ENCODE data around the gene ARHGEF12.

Gene ARHGEF12

GRCh38 chr11:120316880-120317688 lies 19.1 kb upstream of the ARHGEF12 start:
- Histone ChIP-seq H3K4me1 (ENCODE audit: control insufficient read depth in 2 of 2, insufficient read depth in 2 of 2, low read length in 2 of 2) (peaks cover 13% of the 10 kb centered on the region in 2 donors), H3K9ac (ENCODE audit: low read depth in 1 of 2, low read length in 2 of 2) (peak overlapping the region in 1 of 2 donors; percentile 62), H3K4me3 (ENCODE audit: low read length in 2 of 2) (peak overlapping the region in 1 of 2 donors; percentile 1), H3K27ac (ENCODE audit: low read depth in 2 of 2, low read length in 2 of 2) (peak overlapping the region; percentile 52 to 68), H3K9me3 (ENCODE audit: control insufficient read depth in 2 of 2, low read length in 2 of 2) (no peaks in the 10 kb centered on the region), H3K36me3 (ENCODE audit: control insufficient read depth in 2 of 2, insufficient read depth in 2 of 2, low read length in 2 of 2) (no peaks in the 10 kb centered on the region), H3K27me3 (ENCODE audit: control insufficient read depth in 2 of 2, insufficient read depth in 2 of 2, low read length in 2 of 2) (no peaks in the 10 kb centered on the region)

DNA sequence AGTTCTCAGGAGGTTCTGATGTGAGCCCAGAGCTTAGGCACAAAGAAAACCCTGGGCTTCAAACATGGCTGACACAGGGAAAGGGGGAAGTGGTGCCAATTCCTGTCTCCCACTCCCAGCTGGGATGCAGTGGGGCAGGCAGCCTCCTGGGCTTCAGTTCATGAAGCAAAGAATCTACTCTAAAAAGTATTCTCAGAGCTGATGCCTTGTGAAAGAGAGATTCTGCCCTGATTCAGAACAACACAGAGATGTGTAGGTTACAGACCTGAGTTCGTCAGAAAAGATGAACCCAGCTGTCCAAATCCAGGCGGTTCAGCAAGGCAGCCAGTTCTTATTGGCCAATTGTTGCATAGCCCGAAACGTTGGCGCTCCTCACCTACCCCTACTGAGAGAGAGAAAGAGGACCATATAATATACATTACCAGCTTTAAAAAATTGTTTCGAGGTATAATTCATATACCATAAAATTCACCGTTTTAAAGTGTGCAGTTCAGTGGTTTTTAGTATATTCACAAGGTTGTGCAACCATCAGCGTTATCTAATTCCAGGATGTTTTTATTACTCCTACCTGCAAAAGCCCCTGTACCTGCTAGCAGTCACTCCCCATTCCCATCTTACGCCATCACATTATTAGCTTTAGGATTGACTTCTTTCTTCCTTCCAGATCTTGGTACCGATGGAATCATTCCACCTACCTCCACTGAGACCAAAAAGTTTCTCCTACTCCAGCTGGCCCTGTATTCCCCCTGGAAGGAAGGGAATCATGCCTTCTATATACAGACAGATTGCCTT lies 18.3 kb upstream of the ARHGEF12 start:
- H3K9me3 ChIP-seq (ENCODE audit: control insufficient read depth in 2 of 2, low read length in 2 of 2): no peaks in the 10 kb centered on the region
- no peak overlapping the region for H3K4me3 ChIP-seq (ENCODE audit: low read length in 2 of 2)
- H3K27ac ChIP-seq (ENCODE audit: low read depth in 2 of 2, low read length in 2 of 2): peak overlapping the region in 1 of 2 donors; percentile 52
- peaks cover 13% of the 10 kb centered on the region in 2 donors for H3K4me1 ChIP-seq (ENCODE audit: control insufficient read depth in 2 of 2, insufficient read depth in 2 of 2, low read length in 2 of 2)
- H3K27me3 ChIP-seq (ENCODE audit: control insufficient read depth in 2 of 2, insufficient read depth in 2 of 2, low read length in 2 of 2): no peaks in the 10 kb centered on the region
- no peaks in the 10 kb centered on the region for H3K36me3 ChIP-seq (ENCODE audit: control insufficient read depth in 2 of 2, insufficient read depth in 2 of 2, low read length in 2 of 2)
- no peak overlapping the region for H3K9ac ChIP-seq (ENCODE audit: low read depth in 1 of 2, low read length in 2 of 2)

- Histone ChIP-seq H3K9me3 (ENCODE audit: control insufficient read depth in 2 of 2, low read length in 2 of 2) (no peaks in the 10 kb centered on the region), H3K4me1 (ENCODE audit: control insufficient read depth in 2 of 2, insufficient read depth in 2 of 2, low read length in 2 of 2) (peaks cover 13% of the 10 kb centered on the region in 2 donors), H3K9ac (ENCODE audit: low read depth in 1 of 2, low read length in 2 of 2) (no peak overlapping the region), H3K4me3 (ENCODE audit: low read length in 2 of 2) (no peak overlapping the region), H3K27me3 (ENCODE audit: control insufficient read depth in 2 of 2, insufficient read depth in 2 of 2, low read length in 2 of 2) (no peaks in the 10 kb centered on the region), H3K36me3 (ENCODE audit: control insufficient read depth in 2 of 2, insufficient read depth in 2 of 2, low read length in 2 of 2) (no peaks in the 10 kb centered on the region), H3K27ac (ENCODE audit: low read depth in 2 of 2, low read length in 2 of 2) (no peak overlapping the region)
Measured at GRCh38 chr11:120318906-120319305, 17.3 kb upstream of the ARHGEF12 start.

- Histone ChIP-seq H3K9ac (ENCODE audit: low read depth in 1 of 2, low read length in 2 of 2) (peak within 1 kb of the TSS; percentile 48 to 64), H3K27ac (ENCODE audit: low read depth in 2 of 2, low read length in 2 of 2) (peak within 1 kb of the TSS; percentile 9 to 37), H3K27me3 (ENCODE audit: control insufficient read depth in 2 of 2, insufficient read depth in 2 of 2, low read length in 2 of 2) (peaks cover 0 to 5% of the 10 kb centered on the region in 2 donors), H3K4me3 (ENCODE audit: low read length in 2 of 2) (peak within 1 kb of the TSS; percentile 54 to 67), H3K36me3 (ENCODE audit: control insufficient read depth in 2 of 2, insufficient read depth in 2 of 2, low read length in 2 of 2) (no peaks in the 10 kb centered on the region), H3K9me3 (ENCODE audit: control insufficient read depth in 2 of 2, low read length in 2 of 2) (no peaks in the 10 kb centered on the region), H3K4me1 (ENCODE audit: control insufficient read depth in 2 of 2, insufficient read depth in 2 of 2, low read length in 2 of 2) (peaks cover 16 to 18% of the 10 kb centered on the region in 2 donors)
Measured at GRCh38 chr11:120324932-120325810, 11.0 kb upstream of the ARHGEF12 start, which contains the start of gene TLCD5. Gene TLCD5 (plus strand): TSS chr11:120325299. CDS start chr11:120327442, 2,143 bp downstream.

GRCh38 chr11:120326228-120326627 lies 10.0 kb upstream of the ARHGEF12 start:
- peaks cover 0 to 5% of the 10 kb centered on the region in 2 donors for H3K27me3 ChIP-seq (ENCODE audit: control insufficient read depth in 2 of 2, insufficient read depth in 2 of 2, low read length in 2 of 2)
- no peak overlapping the region for H3K9ac ChIP-seq (ENCODE audit: low read depth in 1 of 2, low read length in 2 of 2)
- no peaks in the 10 kb centered on the region for H3K36me3 ChIP-seq (ENCODE audit: control insufficient read depth in 2 of 2, insufficient read depth in 2 of 2, low read length in 2 of 2)
- H3K27ac ChIP-seq (ENCODE audit: low read depth in 2 of 2, low read length in 2 of 2): no peak overlapping the region
- peak overlapping the region in 1 of 2 donors; percentile 11 for H3K4me3 ChIP-seq (ENCODE audit: low read length in 2 of 2)
- no peaks in the 10 kb centered on the region for H3K9me3 ChIP-seq (ENCODE audit: control insufficient read depth in 2 of 2, low read length in 2 of 2)
- peaks cover 16 to 18% of the 10 kb centered on the region in 2 donors for H3K4me1 ChIP-seq (ENCODE audit: control insufficient read depth in 2 of 2, insufficient read depth in 2 of 2, low read length in 2 of 2)

GRCh38 chr11:120326845-120327281 lies 9.3 kb upstream of the ARHGEF12 start:
- H3K36me3 ChIP-seq (ENCODE audit: control insufficient read depth in 2 of 2, insufficient read depth in 2 of 2, low read length in 2 of 2): no peaks in the 10 kb centered on the region
- H3K4me1 ChIP-seq (ENCODE audit: control insufficient read depth in 2 of 2, insufficient read depth in 2 of 2, low read length in 2 of 2): peaks cover 16 to 18% of the 10 kb centered on the region in 2 donors
- no peak overlapping the region for H3K4me3 ChIP-seq (ENCODE audit: low read length in 2 of 2)
- H3K9ac ChIP-seq (ENCODE audit: low read depth in 1 of 2, low read length in 2 of 2): no peak overlapping the region
- no peaks in the 10 kb centered on the region for H3K9me3 ChIP-seq (ENCODE audit: control insufficient read depth in 2 of 2, low read length in 2 of 2)
- H3K27ac ChIP-seq (ENCODE audit: low read depth in 2 of 2, low read length in 2 of 2): no peak overlapping the region
- peaks cover 0 to 5% of the 10 kb centered on the region in 2 donors for H3K27me3 ChIP-seq (ENCODE audit: control insufficient read depth in 2 of 2, insufficient read depth in 2 of 2, low read length in 2 of 2)

GRCh38 chr11:120327311-120327710 lies 8.9 kb upstream of the ARHGEF12 start:
- H3K4me1 ChIP-seq (ENCODE audit: control insufficient read depth in 2 of 2, insufficient read depth in 2 of 2, low read length in 2 of 2): peaks cover 16 to 18% of the 10 kb centered on the region in 2 donors
- no peak overlapping the region for H3K9ac ChIP-seq (ENCODE audit: low read depth in 1 of 2, low read length in 2 of 2)
- H3K9me3 ChIP-seq (ENCODE audit: control insufficient read depth in 2 of 2, low read length in 2 of 2): no peaks in the 10 kb centered on the region
- H3K4me3 ChIP-seq (ENCODE audit: low read length in 2 of 2): no peak overlapping the region
- peaks cover 0 to 5% of the 10 kb centered on the region in 2 donors for H3K27me3 ChIP-seq (ENCODE audit: control insufficient read depth in 2 of 2, insufficient read depth in 2 of 2, low read length in 2 of 2)
- H3K36me3 ChIP-seq (ENCODE audit: control insufficient read depth in 2 of 2, insufficient read depth in 2 of 2, low read length in 2 of 2): no peaks in the 10 kb centered on the region
- peak overlapping the region in 1 of 2 donors; percentile 11 for H3K27ac ChIP-seq (ENCODE audit: low read depth in 2 of 2, low read length in 2 of 2)

- H3K27ac ChIP-seq (ENCODE audit: low read depth in 2 of 2, low read length in 2 of 2): no peak overlapping the region
- H3K4me1 ChIP-seq (ENCODE audit: control insufficient read depth in 2 of 2, insufficient read depth in 2 of 2, low read length in 2 of 2): peaks cover 16 to 18% of the 10 kb centered on the region in 2 donors
- H3K36me3 ChIP-seq (ENCODE audit: control insufficient read depth in 2 of 2, insufficient read depth in 2 of 2, low read length in 2 of 2): no peaks in the 10 kb centered on the region
- H3K27me3 ChIP-seq (ENCODE audit: control insufficient read depth in 2 of 2, insufficient read depth in 2 of 2, low read length in 2 of 2): peaks cover 0 to 2% of the 10 kb centered on the region in 2 donors
- H3K4me3 ChIP-seq (ENCODE audit: low read length in 2 of 2): no peak overlapping the region
- no peaks in the 10 kb centered on the region for H3K9me3 ChIP-seq (ENCODE audit: control insufficient read depth in 2 of 2, low read length in 2 of 2)
- no peak overlapping the region for H3K9ac ChIP-seq (ENCODE audit: low read depth in 1 of 2, low read length in 2 of 2)
Measured at GRCh38 chr11:120329556-120329955, 6.7 kb upstream of the ARHGEF12 start.

GRCh38 chr11:120330045-120330444 lies 6.2 kb upstream of the ARHGEF12 start:
- Histone ChIP-seq H3K4me3 (ENCODE audit: low read length in 2 of 2) (no peak overlapping the region), H3K27ac (ENCODE audit: low read depth in 2 of 2, low read length in 2 of 2) (no peak overlapping the region), H3K27me3 (ENCODE audit: control insufficient read depth in 2 of 2, insufficient read depth in 2 of 2, low read length in 2 of 2) (no peaks in the 10 kb centered on the region), H3K4me1 (ENCODE audit: control insufficient read depth in 2 of 2, insufficient read depth in 2 of 2, low read length in 2 of 2) (peaks cover 14 to 15% of the 10 kb centered on the region in 2 donors), H3K9ac (ENCODE audit: low read depth in 1 of 2, low read length in 2 of 2) (no peak overlapping the region), H3K36me3 (ENCODE audit: control insufficient read depth in 2 of 2, insufficient read depth in 2 of 2, low read length in 2 of 2) (no peaks in the 10 kb centered on the region), H3K9me3 (ENCODE audit: control insufficient read depth in 2 of 2, low read length in 2 of 2) (no peaks in the 10 kb centered on the region)
